IMR-90 (cell line): ENCODE measurements around the gene CALML4. TPM values are rescaled to one million over a fixed set of nuclear protein-coding genes. Genes with fewer than 3 reads are reported as not detected.

Experiments
- ATAC-seq: fragments of 200-7000 bp; cut with Tn5 transposase; 2 replicates; pipeline ENCODE4 v1.9.1; 2020; ENCODE audit warnings: low read depth, mild to moderate bottlenecking, moderate library complexity
- BruUV-seq: library from RNA; stranded (reverse); fragments of 400-500 nt; replicated peaks from 2 replicates; lab custom pipeline; 2021; lab: Mats Ljungman, UMichigan
- CTCF ChIA-PET: fragments of 300-600 bp; formaldehyde crosslinking; extraction: SDS; loops from one replicate; lab custom pipeline; 2021; ENCODE audit warnings: antibody characterized with exemption; lab: Yijun Ruan, JAX
- POLR2A ChIA-PET: fragments of 300-600 bp; sonication (Branson Sonifier 250); formaldehyde crosslinking; loops from one replicate; lab custom pipeline; 2022; ENCODE audit warnings: antibody characterized with exemption; ENCODE audit not compliant: unreplicated experiment; lab: Charles Lee
- DNase-seq: peaks from one replicate; pipeline ENCODE4 v3.0.0; 2013
- H2AFZ ChIP-seq: replicated peaks from 2 replicates; pipeline ENCODE3; 2013; ENCODE audit warnings: low read length, mild to moderate bottlenecking; ENCODE audit not compliant: poor library complexity
- H2AK5ac ChIP-seq: 2 replicates; pipeline ENCODE4 v1.6.1; 2013; ENCODE audit warnings: low read depth, low read length, inconsistent platforms
- H2AK9ac ChIP-seq: replicated peaks from 2 replicates; pipeline ENCODE3; 2013; ENCODE audit warnings: mild to moderate bottlenecking, low read depth, low read length, moderate library complexity; ENCODE audit not compliant: poor library complexity
- H2BK120ac ChIP-seq: 2 replicates; pipeline ENCODE4 v1.6.1; 2013; ENCODE audit warnings: low read depth, low read length, inconsistent platforms
- H2BK15ac ChIP-seq: 3 replicates; pipeline ENCODE4 v1.6.1; 2013; ENCODE audit warnings: low read depth, low read length, inconsistent platforms
- H2BK20ac ChIP-seq: 2 replicates; pipeline ENCODE4 v1.6.1; 2013; ENCODE audit warnings: low read depth, mild to moderate bottlenecking, inconsistent platforms, low read length, moderate library complexity
- H2BK5ac ChIP-seq: 2 replicates; pipeline ENCODE4 v1.6.1; 2013; ENCODE audit warnings: mild to moderate bottlenecking, low read depth, low read length, inconsistent platforms; ENCODE audit not compliant: poor library complexity, severe bottlenecking
- H3K14ac ChIP-seq: replicated peaks from 2 replicates; pipeline ENCODE4 v1.6.1; 2013; ENCODE audit warnings: low read depth, low read length, inconsistent platforms
- H3K18ac ChIP-seq: 2 replicates; pipeline ENCODE4 v1.6.1; 2013; ENCODE audit warnings: low read depth, low read length, control low read depth
- H3K23ac ChIP-seq: 2 replicates; pipeline ENCODE4 v1.6.1; 2013; ENCODE audit warnings: low read depth, low read length, inconsistent platforms
- H3K27ac ChIP-seq: 2 replicates; pipeline ENCODE4 v1.5.1; 2013; ENCODE audit warnings: mild to moderate bottlenecking, control low read depth, low read length; ENCODE audit not compliant: insufficient read depth
- H3K27me3 ChIP-seq: 2 replicates; pipeline ENCODE4 v1.6.1; 2013; ENCODE audit warnings: low read length; ENCODE audit not compliant: control insufficient read depth, insufficient read depth
- H3K36me3 ChIP-seq: 2 replicates; pipeline ENCODE4 v1.6.1; 2013; ENCODE audit warnings: low read length, mixed read lengths; ENCODE audit not compliant: control insufficient read depth, insufficient read depth
- H3K4ac ChIP-seq: 2 replicates; pipeline ENCODE4 v1.6.1; 2013; ENCODE audit warnings: low read depth, low read length, inconsistent platforms
- H3K4me1 ChIP-seq: 2 replicates; pipeline ENCODE4 v1.6.1; 2013; ENCODE audit warnings: low read length, mixed read lengths; ENCODE audit not compliant: control insufficient read depth, insufficient read depth
- H3K4me2 ChIP-seq: 2 replicates; pipeline ENCODE4 v1.6.1; 2013; ENCODE audit warnings: low read depth, mild to moderate bottlenecking, control low read depth, low read length, moderate library complexity
- H3K4me3 ChIP-seq: 2 replicates; pipeline ENCODE4 v1.5.1; 2013; ENCODE audit warnings: low read depth, mild to moderate bottlenecking, control low read depth, low read length, moderate library complexity; ENCODE audit not compliant: insufficient read depth
- H3K56ac ChIP-seq: 2 replicates; pipeline ENCODE4 v1.6.1; 2013; ENCODE audit warnings: low read length, inconsistent platforms; ENCODE audit not compliant: insufficient read depth; ENCODE audit errors: extremely low read depth
- H3K79me1 ChIP-seq, 2 experiments: 2 replicates each; pipeline ENCODE4 v1.6.1; 2013; ENCODE audit warnings: low read length in 2 of 2, inconsistent platforms in 1 of 2, low read depth in 1 of 2
- H3K9ac ChIP-seq: 2 replicates; pipeline ENCODE4 v1.6.1; 2013; ENCODE audit warnings: low read depth, low read length, control low read depth
- H3K9me1 ChIP-seq: 2 replicates; pipeline ENCODE4 v1.6.1; 2013; ENCODE audit warnings: low read length, inconsistent platforms; ENCODE audit not compliant: insufficient read depth
- H3K9me3 ChIP-seq: 2 replicates; pipeline ENCODE4 v1.6.1; 2013; ENCODE audit warnings: low read length; ENCODE audit not compliant: control insufficient read depth, insufficient read depth
- H4K20me1 ChIP-seq: 2 replicates; pipeline ENCODE4 v1.6.1; 2013; ENCODE audit warnings: low read length, inconsistent platforms; ENCODE audit not compliant: insufficient read depth
- H4K5ac ChIP-seq: 2 replicates; pipeline ENCODE4 v1.6.1; 2013; ENCODE audit warnings: mild to moderate bottlenecking, low read depth, low read length, control low read depth
- H4K8ac ChIP-seq, 2 experiments: 2 replicates each; pipeline ENCODE4 v1.6.1; 2013; ENCODE audit warnings: low read depth in 2 of 2, low read length in 2 of 2, control low read depth in 1 of 2, inconsistent platforms in 1 of 2
- H4K91ac ChIP-seq: 2 replicates; pipeline ENCODE4 v1.6.1; 2013; ENCODE audit warnings: low read depth, low read length, inconsistent platforms; ENCODE audit not compliant: insufficient read depth
- CEBPB ChIP-seq: IDR thresholded peaks from 2 replicates; pipeline ENCODE4 v1.6.1; 2012; ENCODE audit warnings: low read depth, low read length, improper control_type of control experiment
- CTCF ChIP-seq: conservative IDR thresholded peaks from 2 replicates; pipeline ENCODE4 v1.5.1; 2012; ENCODE audit warnings: mild to moderate bottlenecking, low read depth, low read length, improper control_type of control experiment
- MAFK ChIP-seq: IDR thresholded peaks from 2 replicates; pipeline ENCODE4 v1.6.1; 2012; ENCODE audit warnings: low read depth, low read length, improper control_type of control experiment
- MAZ ChIP-seq: IDR thresholded peaks from 2 replicates; pipeline ENCODE4 v1.6.1; 2012; ENCODE audit warnings: low read depth, mild to moderate bottlenecking, low read length, improper control_type of control experiment, moderate library complexity, borderline replicate concordance
- MXI1 ChIP-seq: IDR thresholded peaks from 2 replicates; pipeline ENCODE4 v1.6.1; 2012; ENCODE audit warnings: low read depth, mild to moderate bottlenecking, low read length, moderate library complexity, borderline replicate concordance
- USF2 ChIP-seq: fragments of 150-350 bp; IDR thresholded peaks from 2 replicates; pipeline ENCODE4 v1.6.1; 2017; ENCODE audit warnings: mild to moderate bottlenecking, antibody characterized with exemption, low read length, low read depth
- WGBS, 2 experiments: methylation state at CpG; one replicate each; pipeline versions ENCODE4 v1.1.5 to v1.1.7; 2013; ENCODE audit warnings: missing lambda C conversion rate in 2 of 2; ENCODE audit not compliant: insufficient read length in 1 of 2; ENCODE audit errors: extremely low coverage in 2 of 2; 5-methylcytosine and 5-hydroxymethylcytosine counted together
- dilution Hi-C: fragments of 300-500 bp; cut with HindIII; formaldehyde crosslinking; loops from one replicate; pipeline ENCODE4 v1.14.3; 2018; ENCODE audit warnings: low sequenced_read_pairs; ENCODE audit not compliant: unreplicated experiment
- in situ Hi-C: fragments of 300-500 bp; cut with MboI; formaldehyde crosslinking; loops from 3 replicates; pipeline ENCODE4 v1.14.3; 2019; ENCODE audit warnings: low sequenced_read_pairs, inconsistent platforms, mixed read lengths
- intact Hi-C: fragments of 100-400 bp; cut with micrococcal nuclease; formaldehyde crosslinking; loops from 2 replicates; pipeline ENCODE4 v1.10.0; 2022
- polyA plus RNA-seq, 3 experiments: library from polyadenylated mRNA; depleted of rRNA; stranded (reverse); fragments of >200 nt; gene quantifications; 2 replicates each; pipeline ENCODE4 v1.2.3, GENCODE V29; 2012; ENCODE audit warnings: low replicate concordance in 1 of 3
- total RNA-seq: library from RNA; depleted of rRNA; stranded (reverse); fragments of >200 nt; gene quantifications from 2 replicates; pipeline ENCODE4 v1.2.3, GENCODE V29; 2012

The CALML4 gene
- total and polyA plus RNA-seq, 2 of the 4 experiments (the other 2 are of a cell fraction): 0.36 to 1.3 TPM

GRCh38 chr15:68190048-68190447, 15.1 kb downstream of the CALML4 start:
- no TSS peak for BruUV-seq
- CTCF ChIA-PET: no interaction called here
- no peak overlapping the region for H4K5ac ChIP-seq
- no peak overlapping the region for H4K91ac ChIP-seq
- WGBS, 2 experiments: no CpG with 5 or more reads among the region's 4 CpGs
- peaks cover 0 to 20% of the 10 kb centered on the region in 2 experiments; a peak in 2 of 4 replicates for H3K79me1 ChIP-seq
- no peak overlapping the region for H3K4ac ChIP-seq
- H2AFZ ChIP-seq: no peak overlapping the region
- TF ChIP-seq CTCF (no peak), USF2 (no peak), MXI1 (no peak), MAZ (no peak), MAFK (no peak), CEBPB (no peak)
- H3K27me3 ChIP-seq: no peaks in the 10 kb centered on the region
- H2BK120ac ChIP-seq: no peak overlapping the region
- intact Hi-C loops (no loop called here), in situ Hi-C loops (no loop called here), dilution Hi-C loops (no loop called here)
- H3K56ac ChIP-seq: no peak overlapping the region
- H3K36me3 ChIP-seq: peaks cover 15% of the 10 kb centered on the region
- no peak overlapping the region for H3K9ac ChIP-seq
- no peak overlapping the region for H2BK20ac ChIP-seq
- no peak overlapping the region for H3K4me2 ChIP-seq
- H3K4me1 ChIP-seq: peaks cover 11% of the 10 kb centered on the region
- no peak overlapping the region for H3K27ac ChIP-seq
- no peak overlapping the region for H3K4me3 ChIP-seq
- no peak overlapping the region for H2AK9ac ChIP-seq
- no peak overlapping the region for H3K23ac ChIP-seq
- H2BK15ac ChIP-seq: no peak overlapping the region
- no peaks in the 10 kb centered on the region for H3K9me3 ChIP-seq
- ATAC-seq (no peak), DNase-seq (no peak)
- H4K20me1 ChIP-seq: peaks cover 11% of the 10 kb centered on the region; the same call in 1 of the 2 replicates
- no peak overlapping the region for H2BK5ac ChIP-seq
- peaks cover 11% of the 10 kb centered on the region for H3K9me1 ChIP-seq
- H4K8ac ChIP-seq: no peak overlapping the region
- H3K14ac ChIP-seq: no peak overlapping the region
- H3K18ac ChIP-seq: no peak overlapping the region
- POLR2A ChIA-PET: no interaction called here
- no peak overlapping the region for H2AK5ac ChIP-seq
